Measurements from ENCODE around the gene NTM.

DNA sequence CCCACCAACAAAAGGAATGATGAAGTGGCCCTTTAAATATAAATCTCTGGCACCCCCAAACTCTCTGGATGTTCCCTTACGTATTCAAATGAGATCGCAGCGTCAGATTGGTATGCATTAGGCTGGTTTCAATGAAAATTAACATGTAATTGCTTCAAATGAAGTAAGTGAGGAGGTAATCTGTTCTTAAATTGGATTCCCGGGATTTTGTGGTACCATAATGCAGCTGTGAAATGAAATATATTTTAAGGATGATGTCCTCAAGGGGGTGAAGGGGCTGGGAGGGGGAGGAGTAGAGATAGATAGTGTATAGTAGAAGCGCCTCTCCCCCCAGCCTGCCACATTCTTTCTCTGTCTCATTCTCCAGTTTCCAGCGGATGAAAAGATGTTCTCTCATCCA, 748.2 kb downstream of the NTM start:
- no peak for TF ChIP-seq EGR1 (IDR thresholded peaks at IDR 0.05; ENCODE audit: low read depth)
- TF ChIP-seq EZH2 (IDR thresholded peaks at IDR 0.05): no peak
- TF ChIP-seq YY1 (IDR thresholded peaks at IDR 0.05; ENCODE audit: extremely low read depth, insufficient replicate concordance, low read depth, low read length): no peak
- no peak for TF ChIP-seq CTCF (IDR thresholded peaks at IDR 0.05 in 2 of 3, conservative IDR thresholded peaks at IDR 0.05 in 1 of 3; ENCODE audit: borderline replicate concordance in 1 of 3, insufficient read depth in 1 of 3, low read depth in 2 of 3, low read length in 2 of 3)
- TF ChIP-seq FOSL1 (IDR thresholded peaks at IDR 0.05; ENCODE audit: low read depth): no peak
- TF ChIP-seq MAX (IDR thresholded peaks at IDR 0.05): no peak
- no peak for TF ChIP-seq SIN3A (IDR thresholded peaks at IDR 0.05; ENCODE audit: low read depth)
- TF ChIP-seq POLR2A (IDR thresholded peaks at IDR 0.05; ENCODE audit: borderline replicate concordance, extremely low read depth, insufficient read depth, insufficient read length): no peak
- no peak for TF ChIP-seq REST (IDR thresholded peaks at IDR 0.05; ENCODE audit: low read depth)
- TF ChIP-seq SRF (IDR thresholded peaks at IDR 0.05; ENCODE audit: low read depth): no peak
- no peak for TF ChIP-seq EZH2phosphoT487 (IDR thresholded peaks at IDR 0.05; ENCODE audit: borderline replicate concordance)
- no peak for TF ChIP-seq ZNF274 (IDR thresholded peaks at IDR 0.05; ENCODE audit: low read depth, low read length)
- no peak for TF ChIP-seq CBX3 (IDR thresholded peaks at IDR 0.05; ENCODE audit: low read depth)

Data from HCT116 (cell line).